ENCODE results near the gene OSM.

OSM gene

DNA sequence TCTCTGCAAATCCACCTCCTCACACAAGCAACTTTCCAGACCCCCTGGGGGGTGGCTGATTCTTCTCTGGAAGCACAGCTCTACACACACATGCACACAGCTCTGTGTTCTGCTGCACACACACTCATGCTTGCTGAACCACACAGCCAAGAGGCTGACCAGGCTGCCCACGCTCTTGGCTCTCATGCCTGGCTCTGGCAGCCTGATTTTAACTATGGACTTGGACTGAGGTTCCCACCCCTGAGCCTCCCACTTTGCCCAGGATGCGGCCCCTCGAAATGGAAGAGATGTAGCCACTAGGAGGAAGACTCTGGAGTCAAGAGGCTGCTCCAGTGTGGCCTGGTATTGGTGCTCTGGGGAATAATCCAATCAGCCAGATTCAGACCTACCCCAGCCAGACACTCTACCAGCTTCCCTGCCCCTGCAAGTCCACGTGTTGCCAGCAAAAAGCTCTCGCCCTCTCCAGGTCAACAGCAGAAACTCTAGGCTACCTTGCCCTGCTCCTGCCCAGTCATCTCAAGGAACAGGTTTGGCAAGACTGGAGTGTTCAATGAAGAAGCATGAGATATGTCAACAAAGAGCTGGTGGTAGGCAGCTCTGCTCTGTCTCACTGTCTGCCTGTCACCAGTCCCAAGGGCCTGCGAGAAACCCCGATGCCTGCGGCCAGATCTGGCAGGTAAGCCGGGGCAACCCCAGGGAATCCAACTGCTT, 31.5 kb upstream of the OSM start:
- DNase-seq (ENCODE audit: low read depth) = no peak

DNA sequence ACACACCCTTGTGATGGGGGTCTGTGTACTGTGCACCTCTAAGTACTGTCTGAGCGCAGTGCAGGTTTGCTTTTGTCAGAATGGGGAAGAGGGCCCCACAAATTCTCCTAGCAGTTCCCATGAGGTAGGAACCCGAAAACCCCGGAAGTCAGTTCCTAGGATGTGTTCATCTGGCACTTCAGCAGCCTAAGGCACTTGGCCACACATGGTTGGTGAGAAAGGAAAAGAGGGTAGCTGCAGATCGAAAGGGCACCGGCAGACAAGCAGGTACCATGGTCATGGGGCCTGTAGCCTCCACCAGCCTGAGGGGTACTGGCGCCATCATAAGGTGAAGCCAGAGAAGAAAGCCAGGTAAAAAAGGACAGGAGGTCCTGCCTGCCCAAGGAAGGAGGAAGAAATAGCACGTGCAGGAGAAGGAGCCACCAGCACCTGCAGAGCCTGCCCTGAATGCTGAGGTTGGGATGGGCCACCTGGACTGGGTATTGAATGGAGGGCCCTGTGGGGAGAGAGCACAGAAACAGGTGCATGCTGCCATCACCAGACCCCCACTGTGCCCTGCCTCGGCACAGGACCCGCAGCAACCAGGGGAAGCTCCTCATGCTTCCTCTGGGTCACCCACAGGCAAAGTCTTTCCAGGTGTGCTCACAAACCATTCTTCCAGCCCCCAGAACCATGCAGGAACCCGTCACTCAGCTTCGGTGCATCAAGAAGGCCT, 30.8 kb upstream of the OSM start:
- no peak for DNase-seq (ENCODE audit: low read depth)

DNA sequence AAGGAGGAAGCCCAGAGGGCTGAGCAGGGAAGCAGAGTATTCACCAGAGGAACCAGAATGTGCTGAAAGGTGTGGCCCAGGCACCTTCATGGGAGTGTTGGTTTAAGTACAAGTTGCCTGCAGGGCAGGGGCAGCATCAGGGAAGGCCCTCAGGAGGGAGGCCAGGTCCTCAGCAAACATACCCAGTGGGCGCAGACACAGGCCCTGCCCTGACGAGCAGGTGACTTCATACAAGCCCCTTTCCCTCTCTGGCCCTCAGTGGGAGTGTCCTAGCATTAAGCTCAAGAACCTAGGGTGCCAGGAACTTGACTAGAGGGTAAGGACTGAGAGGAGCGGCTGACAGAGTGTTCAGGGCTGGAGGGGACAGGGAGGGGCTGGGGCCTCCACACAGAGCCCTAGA, 30.2 kb upstream of the OSM start:
- no peak for DNase-seq (ENCODE audit: low read depth)

DNA sequence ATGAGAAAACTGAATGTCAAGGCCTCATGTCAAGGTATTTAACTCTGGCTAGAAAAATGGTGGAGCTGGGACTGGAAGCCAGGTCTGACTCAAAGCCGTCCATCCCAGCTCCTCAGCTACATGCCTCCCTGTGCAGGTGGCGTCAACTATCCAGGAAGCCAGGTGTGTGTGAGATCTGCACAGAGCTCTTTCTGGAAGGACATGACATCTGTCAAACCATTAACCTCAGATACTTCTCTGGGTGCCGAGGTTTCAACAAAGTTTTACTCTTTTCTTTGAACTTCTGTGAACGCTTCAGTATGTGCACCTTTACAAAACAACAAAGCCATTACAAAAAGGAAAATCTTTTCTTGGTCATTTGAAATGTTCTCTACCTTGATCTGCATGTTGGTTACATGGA, 29.7 kb upstream of the OSM start:
- DNase-seq (ENCODE audit: low read depth) = no peak

DNA sequence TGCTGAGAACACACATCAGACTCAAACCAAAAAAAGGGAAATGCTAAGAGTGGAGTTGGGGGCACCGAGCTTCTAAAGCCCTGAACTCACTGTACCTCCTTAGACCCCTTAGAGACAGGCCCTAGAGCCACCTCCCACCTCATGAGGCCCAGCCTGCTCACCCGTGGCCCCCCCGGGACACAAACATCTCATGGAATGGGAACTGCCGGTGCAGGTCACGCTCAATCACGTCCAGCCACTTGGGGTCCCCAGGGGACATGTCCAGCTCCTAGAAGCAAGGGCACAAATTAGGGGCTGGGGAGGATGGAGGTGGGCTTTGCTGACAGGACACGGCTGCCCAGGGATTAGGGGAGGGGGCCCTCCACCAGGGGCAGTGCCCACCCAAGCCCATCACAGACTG, 28.9 kb upstream of the OSM start:
- no peak for DNase-seq (ENCODE audit: low read depth)

DNA sequence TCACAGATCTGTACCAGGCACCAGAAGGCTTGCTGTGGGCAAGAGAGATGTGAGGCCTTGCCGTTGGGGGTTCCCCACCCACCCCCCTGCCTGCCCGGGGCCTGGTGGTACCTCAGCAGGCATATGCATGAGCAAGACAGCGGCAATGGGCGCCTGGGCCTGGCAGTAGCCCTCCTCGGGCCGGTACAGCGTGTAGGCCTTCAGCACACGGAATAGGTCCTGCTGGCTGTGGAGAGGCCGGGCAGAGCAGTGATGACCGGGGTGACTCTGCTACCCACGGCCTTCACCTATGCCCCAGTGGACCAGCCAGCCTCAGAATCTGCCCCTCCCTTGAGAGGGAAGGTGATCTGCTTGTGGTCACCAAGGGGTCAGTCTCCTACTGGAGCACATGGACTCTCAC, 28.2 kb upstream of the OSM start:
- no peak for DNase-seq (ENCODE audit: low read depth)

DNA sequence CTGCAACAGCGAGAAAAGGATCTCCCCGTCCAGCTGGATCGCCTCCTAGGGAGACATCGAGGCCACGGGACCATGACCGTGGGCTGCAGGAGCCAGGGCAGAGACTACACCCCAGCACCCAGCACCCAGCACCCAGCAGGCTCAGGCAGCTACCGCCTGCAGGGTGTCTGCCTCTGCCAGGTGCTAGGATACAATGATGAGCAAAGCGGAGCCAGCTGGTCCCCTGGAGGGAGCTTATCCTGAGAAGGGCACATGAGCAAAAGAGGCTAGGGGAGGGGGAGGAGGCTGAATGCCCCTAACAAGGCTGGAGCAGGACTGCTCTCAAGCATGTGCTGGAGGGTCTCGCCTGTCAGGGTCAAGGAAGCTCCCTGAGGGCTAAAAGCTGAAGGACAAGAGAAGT, 27.4 kb upstream of the OSM start:
- DNase-seq (ENCODE audit: low read depth) = no peak

DNA sequence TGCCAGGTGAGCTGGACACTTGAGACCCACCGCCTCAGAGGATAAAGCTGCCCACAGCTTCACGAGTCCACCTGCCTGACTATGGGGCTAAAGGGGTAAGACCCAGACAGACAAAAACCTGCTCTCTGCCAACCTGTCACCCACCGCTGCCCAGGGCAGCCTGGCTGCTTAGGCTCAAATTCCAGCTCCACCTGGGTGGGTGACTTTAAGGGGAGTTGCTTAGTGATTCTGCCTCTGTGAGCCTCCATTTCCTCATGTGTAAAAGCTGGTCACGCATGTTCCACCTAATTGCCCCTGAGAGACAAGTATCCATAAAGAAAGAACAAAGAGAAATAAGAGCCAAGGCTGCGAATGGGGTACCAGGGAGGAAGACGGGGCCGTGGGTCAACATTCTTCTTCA, 26.4 kb upstream of the OSM start:
- DNase-seq (ENCODE audit: low read depth) = no peak

DNA sequence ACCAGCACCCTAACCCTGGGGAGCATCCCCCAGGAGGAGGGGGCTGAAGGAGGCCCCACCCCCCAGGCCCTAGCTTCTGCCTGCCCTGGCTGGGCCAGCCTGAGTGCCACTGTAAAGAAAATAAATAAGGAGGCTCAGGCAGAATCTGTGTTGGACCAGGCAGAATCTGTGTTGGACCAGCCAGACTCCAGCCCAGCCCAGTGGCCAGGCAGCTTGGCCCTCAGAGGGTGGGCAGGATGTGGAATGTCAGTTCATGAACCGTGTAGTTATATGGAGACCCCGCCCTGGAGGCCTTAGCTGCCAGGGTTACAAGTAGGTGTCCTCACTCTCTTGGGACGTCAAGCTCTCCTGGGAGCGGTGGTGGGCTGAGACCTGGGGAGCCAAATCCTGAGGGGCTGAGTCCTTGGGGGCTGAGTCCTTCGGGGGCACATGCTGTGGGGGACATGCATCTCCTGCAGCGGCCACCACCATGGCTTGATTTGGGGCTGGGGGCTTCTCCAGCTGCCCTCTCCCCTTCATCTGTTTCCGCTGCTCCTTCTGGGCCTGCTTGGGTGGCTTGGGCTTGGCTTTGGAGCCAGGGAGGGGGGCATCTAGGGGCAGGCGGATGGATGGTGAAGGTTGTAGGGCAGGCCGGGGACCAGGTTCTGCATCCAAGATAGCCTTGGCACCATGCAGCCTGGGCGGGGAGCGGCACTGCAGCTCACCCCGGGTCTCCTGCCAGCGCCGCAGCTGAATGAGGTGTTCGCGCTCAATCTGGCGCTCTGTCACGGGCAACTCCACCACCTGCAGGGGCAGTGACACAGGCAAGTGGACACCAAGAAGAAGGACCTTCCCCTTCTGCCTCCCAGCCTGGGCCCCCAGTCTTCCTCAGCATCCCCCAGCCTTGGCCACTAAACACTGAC, 25.7 kb upstream of the OSM start:
- DNase-seq (ENCODE audit: low read depth) = no peak

DNA sequence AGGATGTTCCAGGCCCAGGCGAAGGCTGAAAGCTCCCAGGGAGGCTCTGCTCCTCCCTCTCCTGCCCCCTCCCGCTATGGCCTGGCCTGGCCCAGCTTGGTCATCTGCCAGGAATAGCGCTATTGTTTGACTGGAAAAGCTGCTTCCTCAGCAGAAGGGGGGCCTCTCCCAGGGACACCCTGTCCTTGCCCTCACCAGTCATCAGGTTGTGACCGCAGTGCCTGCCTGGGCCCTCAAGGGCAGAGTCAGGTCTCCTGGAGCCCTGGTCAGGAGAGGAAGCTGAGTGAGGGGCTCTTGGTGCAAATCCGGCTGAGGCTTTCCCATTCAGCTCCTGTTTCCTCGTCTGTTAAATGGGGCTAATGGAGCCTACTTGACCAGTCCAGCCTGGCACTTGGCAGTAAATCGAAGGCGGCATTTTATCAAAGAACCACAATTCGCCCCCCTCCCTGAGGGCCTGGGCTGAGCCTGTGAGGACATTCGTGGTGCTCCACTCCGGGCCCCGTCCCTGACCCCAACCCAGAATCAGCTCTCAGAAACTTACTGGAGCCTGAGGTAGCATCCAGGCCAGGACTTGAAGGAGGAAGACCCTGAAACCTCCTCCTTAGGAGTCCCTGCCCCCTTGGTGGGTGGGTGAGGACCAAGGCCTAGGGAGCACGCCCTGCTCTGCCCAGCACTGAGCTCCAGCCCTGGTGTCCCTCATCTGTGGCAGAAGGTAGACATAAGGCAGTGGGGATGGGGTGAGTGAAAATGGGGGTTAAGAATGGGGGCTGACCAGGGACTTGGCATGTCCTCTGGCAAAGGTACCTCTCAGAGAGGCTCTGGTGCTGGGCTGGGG, 24.6 kb upstream of the OSM start:
- no peak for DNase-seq (ENCODE audit: low read depth)

DNA sequence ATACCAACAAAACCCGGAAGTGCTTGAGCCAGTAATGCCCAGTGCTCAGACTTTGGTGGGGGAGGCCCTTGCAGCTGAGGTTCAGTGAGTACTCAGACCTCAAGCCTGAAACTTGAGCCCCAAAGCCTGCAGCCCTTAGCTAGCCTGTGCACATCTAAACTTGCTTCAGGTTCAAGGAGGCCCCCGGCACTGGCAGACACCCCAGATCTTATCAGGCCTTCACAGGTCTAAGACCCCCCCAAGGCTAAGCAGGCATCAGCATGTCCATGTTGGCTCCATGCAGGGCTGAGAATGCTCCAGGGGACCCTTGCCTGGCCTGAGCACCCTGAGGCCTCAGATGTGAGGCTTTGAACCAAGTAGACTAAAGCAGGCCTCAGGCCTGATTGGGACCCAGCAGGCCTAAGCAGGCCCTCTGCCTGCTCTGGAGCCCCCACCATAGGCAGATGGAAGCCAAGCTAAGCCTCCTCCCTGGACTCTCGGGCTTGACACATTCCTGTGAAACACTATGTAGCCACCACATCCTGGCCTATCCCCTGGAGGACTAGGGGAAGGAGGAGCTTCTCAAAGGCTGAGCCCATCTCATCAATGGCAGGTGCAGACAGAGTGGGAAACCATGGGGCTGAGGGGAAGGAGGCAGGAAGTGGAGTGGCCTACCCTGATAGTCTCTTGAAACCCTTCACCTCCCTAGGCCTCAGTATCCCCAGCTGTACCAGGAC, 23.8 kb upstream of the OSM start:
- DNase-seq (ENCODE audit: low read depth) = no peak

DNA sequence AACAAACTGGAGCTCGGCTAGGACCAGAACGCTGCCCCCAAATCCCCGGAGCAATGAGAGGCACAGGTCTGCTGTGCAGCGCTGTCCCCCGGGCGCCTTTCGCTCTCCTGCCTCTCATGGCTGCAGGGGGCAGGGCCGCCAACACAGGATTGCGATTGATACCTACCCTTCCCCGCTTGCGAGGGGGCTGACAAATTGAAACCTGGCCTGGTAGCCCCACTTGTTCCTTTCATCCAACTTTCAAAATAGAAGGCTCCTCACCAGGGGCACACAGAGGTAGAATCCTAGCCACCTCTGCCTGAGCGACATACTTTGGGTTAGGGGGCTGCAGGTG, 23.3 kb upstream of the OSM start:
- no peak for DNase-seq (ENCODE audit: low read depth)

DNA sequence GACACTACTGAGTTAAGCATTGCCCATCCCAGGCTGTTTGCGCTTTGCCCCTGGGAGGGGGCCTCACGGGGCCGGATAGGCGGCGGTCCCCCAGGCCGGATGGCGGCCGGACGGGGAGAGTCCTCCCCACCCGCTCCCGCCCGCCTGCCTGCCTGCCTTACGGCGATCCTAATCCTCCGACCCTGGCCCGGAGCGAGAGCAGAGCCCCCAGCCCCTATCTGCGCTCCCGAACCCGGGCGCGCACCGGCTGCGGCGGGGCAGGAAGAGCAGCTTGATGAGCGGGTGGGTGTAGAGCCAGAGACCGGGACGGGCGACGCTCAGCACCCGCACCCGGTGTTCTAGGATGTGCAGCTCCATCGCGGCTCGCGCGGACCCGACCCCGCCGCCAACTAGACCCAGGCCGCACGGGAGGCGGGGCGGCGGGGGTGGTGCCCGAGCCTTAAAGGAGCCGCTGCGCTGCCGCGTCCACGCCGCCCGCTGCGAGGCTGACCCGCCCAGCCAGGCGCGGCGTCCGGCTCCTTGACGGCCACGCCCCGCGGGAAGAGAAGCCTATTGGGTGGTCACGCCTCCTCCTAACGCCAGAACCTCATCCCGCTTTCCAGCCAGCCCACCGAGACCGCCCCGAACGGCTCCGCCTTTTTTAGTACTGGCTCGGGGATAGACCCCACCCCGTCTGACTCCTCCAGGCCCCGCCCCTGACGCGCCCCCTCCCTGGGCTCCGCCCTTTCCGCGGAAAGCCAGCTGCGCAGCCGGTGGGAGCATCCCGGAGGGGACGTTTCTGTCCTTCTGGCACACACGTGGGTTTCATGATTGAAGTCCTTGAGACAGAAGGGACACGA, 22.7 kb upstream of the OSM start, which contains the start of gene CASTOR1:
TSS of gene CASTOR1 (minus strand) at position 365 of the 839 bp plus-strand sequence. CDS start at position 357, 8 bp downstream.
- peak; percentile 79 for DNase-seq (ENCODE audit: low read depth)

DNA sequence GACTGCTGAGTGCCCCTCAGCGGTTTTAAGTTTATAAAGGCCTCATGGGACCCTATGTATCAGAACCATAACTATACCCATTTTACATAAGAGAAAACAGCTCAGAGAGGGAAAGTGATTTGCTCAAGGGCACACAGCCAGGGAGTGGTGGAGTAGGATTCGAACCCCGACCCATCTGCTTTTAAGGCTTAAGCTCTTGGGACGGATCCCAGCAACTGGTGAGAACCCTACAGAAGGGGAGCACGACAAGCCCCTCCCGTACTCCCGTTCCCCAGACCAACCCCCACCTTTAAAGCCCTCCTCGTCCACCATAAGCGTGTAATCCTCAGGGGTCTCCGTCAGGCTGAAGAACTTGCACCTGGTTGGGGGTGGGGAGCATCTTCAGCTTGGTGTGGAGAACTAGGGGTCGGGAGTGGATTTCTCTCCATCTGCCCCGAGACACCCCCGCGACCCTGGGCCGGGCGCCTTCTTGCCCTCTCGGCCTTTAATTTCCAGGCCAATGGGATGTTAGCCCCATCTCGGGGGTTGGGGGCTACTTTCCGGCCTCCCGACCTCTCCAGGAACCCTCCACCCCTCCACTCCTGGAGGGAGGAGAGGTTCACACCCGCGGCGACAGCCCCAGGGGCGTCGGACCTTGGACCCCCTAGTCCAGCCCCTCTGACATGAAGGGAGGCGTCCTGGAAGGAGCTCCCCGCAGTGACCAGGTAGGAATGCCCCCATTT, 21.9 kb upstream of the OSM start:
- DNase-seq (ENCODE audit: low read depth) = no peak

DNA sequence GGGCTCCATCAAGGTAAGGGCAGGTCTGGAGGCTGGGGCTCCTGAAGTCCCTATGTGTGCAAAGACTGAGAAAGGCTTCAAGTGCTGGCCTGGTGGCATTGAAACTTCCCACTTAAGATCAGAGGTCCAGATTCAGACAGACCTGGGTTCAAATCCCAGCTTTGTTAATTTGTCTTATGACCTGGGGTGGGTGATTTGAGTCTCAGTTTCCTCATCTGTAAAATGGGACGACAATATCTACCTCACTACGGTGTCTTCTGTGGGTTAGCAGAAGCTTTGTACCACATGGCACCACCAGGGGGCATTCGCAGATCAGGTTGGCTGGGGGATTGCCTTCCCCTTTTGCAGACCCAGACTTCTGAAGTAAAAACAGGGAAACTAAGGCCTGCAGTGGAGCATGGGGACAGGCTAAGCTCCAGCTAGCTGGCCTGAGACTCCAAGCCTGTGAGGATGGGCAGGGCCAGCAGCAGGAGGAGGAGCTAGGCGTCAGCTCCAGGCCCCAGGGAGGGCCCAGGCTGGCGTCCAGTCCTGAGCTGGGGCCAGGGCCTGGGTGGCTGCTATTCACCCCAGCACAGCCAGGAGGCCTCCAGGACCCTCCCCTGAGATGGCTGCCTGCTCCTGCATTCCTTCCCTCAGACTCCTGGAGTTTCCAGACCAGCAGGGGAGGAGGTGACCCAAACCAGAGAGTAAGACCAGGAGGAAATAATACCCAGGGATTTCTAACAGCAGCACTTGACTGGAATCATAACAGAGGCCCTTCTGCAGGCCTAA, 21.2 kb upstream of the OSM start:
- peak; percentile 87 for DNase-seq (ENCODE audit: low read depth)

DNA sequence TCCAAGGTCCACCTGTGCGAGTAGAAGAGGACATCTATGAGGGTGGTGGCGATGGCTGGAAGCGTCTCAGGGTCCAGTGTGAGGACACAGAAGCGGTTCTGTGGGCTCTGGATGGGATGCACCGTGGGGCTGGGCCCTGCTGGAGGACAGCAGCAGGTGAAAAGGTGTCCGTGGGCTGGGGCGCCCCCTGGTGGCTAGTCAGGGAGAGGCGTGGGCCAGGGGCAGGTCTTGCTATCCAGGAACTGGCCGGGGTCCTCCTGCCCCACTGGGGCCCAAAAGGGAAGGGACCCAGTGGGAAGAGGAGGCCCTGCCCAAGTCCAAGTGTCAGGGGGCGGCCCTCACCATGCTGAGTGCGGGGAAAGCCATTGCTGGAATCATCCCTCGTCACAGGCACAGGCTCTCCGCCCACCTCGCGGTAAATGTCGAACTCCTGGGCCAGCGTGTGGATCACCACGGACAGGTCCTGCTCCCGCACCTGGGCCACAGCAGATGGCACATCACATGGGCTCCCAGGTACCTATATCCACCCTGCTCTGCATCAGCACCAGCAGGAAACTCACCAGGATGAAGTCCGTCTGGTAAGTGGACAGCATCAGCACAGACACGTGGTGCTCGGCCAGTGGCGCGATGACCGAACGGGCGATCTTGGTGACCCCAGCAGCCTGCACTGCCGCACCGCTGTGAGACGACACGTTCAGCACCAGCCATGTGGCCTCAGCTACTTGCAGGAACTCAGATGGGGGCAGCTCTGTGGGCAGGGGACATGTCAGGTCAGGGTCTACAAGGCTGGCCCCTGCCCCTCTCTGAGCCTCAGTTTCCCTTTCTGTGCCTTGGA, 20.4 kb upstream of the OSM start:
- DNase-seq (ENCODE audit: low read depth) = peak; percentile 84

DNA sequence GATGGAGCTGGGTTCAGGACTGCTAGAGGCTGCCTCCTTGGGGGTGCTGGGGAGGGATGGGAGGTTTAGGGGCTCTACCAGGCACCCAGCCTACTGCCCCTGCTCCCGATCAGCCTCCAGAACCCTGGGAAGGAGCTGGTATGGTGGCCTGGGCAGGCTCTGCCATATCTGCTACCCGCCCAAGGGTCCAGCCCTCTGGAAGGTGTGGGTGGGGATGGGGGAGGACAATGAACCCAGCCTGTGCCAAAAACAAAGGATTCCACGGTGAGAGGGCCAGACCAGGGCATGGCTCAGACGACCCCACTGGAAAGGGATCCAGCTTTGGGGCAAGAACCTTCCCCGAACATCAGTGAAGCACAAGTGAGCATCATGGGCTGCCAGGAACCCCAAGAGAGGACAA, 19.7 kb upstream of the OSM start:
- no peak for DNase-seq (ENCODE audit: low read depth)

DNA sequence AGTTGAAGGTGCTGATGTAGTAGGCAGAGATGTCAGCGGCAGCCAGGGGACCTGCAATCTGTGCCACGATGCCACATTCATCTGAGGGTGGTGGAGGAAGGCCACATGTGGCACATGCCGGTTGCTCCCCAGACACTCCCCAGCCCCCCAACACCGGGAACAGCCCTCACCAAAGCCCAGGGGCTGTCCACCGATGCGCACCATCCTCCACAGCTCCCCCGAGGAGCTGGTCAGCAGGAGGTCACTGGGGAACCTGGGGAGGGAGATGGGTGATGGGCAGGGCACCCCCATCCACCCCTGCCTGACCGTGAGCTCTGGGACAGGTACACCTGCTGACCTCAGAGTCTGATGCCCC, 19.2 kb upstream of the OSM start:
- DNase-seq (ENCODE audit: low read depth) = no peak

All from activated gamma-delta T cell treated with anti-CD3 and anti-CD28 coated beads, Interleukin-2, amount 50 U/mL, for 16 hours (primary cell).